AG09319 (cell line): ENCODE results near the gene TMEM151A.

Source experiments
- DNase-seq: peaks from one replicate; pipeline ENCODE4 v3.0.0-alpha.2; 2010; ENCODE audit warnings: low read depth; ENCODE audit errors: extremely low read depth
- CTCF ChIP-seq: IDR thresholded peaks from 2 replicates; pipeline ENCODE4 v1.5.1; 2011; ENCODE audit warnings: low read depth, mild to moderate bottlenecking, inconsistent platforms, low read length, moderate library complexity

The TMEM151A gene

GRCh38 chr11:66333220-66333877, 41.7 kb downstream of the TMEM151A start:
- TF ChIP-seq CTCF = no peak
- DNase-seq = no peak

GRCh38 chr11:66333896-66334604, 42.4 kb downstream of the TMEM151A start:
- TF ChIP-seq CTCF = no peak
- no peak for DNase-seq

DNA sequence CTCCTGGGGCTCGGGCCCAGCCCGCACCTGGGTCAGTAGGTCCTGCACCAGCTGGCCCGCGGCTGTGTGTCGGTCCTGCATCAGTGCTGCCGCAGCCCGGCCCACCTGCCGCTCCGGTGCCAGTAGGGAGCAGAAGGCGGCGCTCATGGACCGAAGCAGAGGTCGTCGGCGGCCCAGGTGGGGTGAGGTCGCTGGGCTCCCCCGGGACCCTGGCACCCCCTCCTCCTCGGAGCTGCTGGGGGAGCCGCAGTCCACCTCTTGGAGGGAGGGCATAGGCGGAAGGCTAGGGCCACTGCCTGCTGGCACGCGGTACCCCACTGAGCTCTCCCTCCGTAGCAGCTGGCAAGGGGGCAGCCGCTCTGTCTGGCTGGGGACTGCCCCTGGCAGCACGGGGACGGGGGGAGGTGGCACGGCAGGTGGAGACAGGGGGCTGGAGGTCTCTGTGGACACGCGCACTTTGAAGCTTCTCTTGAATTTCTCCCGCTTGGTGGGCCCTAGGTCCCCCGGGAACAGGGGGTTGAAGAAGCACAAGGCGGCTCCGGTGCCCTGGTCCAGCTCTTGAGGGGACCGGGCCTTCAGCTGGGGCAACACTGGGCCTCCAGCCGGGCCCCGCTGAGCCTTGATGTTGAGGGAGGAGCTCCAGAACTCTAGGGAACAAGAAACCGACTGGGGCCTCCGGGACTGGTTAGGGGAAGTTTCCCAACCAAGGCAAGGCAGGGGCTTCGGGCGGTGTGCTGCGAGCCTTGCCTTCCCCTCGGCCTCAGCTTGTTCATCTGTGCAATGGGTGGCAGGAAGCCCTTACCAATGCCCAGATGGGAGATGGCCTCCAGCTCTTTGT, 43.1 kb downstream of the TMEM151A start:
- DNase-seq = no peak
- TF ChIP-seq CTCF = no peak

GRCh38 chr11:66335531-66336233, 44.0 kb downstream of the TMEM151A start:
- DNase-seq = no peak
- TF ChIP-seq CTCF = no peak

DNA sequence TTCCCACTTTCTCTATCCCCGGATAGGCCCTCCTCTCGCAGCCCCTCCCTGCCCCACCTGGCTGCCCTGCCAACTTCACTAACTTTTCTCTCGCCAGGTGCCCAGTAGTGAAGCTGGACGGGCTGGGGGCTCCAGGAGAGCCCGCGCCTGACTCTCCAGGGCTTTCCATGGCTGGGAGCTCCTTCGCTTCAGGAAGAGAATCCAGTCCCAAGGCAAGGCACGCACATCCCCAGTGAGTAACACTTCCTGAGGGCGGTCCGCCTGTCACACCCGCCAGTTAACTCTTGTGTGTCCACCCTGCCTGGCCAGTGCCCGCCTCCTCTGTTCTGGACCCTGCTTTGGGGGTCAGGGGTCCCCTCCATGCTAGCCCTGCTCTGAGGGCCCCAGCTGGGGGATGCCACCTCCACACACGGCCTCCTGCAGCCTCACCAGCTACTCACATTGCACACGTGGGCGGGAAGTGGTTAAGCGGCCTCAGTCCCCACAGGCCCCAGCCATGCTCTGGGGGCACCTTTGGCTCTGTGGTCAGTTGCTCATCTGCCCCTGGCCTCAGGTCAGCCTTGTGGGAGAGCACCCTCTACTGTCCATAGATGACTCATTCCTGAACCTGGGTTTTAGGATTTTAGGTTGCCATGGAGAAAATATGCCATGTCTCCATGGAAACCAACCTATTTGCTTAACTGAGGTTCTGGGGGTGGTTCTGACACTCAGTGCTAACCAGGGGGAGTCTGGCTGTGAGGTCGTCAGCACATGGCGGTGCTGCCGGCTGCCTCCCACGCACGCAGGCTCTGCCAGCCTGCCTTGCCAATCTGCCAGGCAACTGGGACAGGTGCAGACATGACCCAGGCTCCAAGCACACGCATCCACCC, 44.8 kb downstream of the TMEM151A start, which contains the start of gene RIN1:
RIN1 (minus strand) TSS at position 201 of the 869 bp plus-strand sequence; CDS start at position 169, 32 bp downstream.
- TF ChIP-seq CTCF = peak; percentile 60
- peak; percentile 87 for DNase-seq

- TF ChIP-seq CTCF = no peak
- DNase-seq = no peak
These were observed 45.6 kb downstream of the TMEM151A start for GRCh38 chr11:66337103-66337899.
